Measurements from ENCODE around the gene BMP10.

GRCh38 chr2:68906716-68907115, 35.5 kb upstream of the BMP10 start:
- TF ChIP-seq ZFX (IDR thresholded peaks at IDR 0.05) (no peak), CTCF (conservative IDR thresholded peaks at IDR 0.05) (no peak)
